HG02884 (cell line): Measurements from ENCODE around the gene OR9A4.
"Not testable (repeated sequence)": the region's sequence is repeated elsewhere in the genome, so short reads cannot be mapped to it uniquely, and the experiment has no call there.

Experiments
- ATAC-seq: cut with Tn5 transposase; IDR thresholded peaks from one replicate; pipeline ENCODE4 v1.9.1; 2021; ENCODE audit warnings: mild to moderate bottlenecking, moderate library complexity; ENCODE audit not compliant: unreplicated experiment

OR9A4 gene

GRCh38 chr7:141916099-141916498 is at the start of gene OR9A4:
OR9A4 (plus strand) TSS chr7:141916399; CDS start chr7:141918876, 2,477 bp downstream.
- ATAC-seq: no peak

GRCh38 chr7:141866974-141867373 is 49.2 kb upstream of the OR9A4 start:
- no peak for ATAC-seq

GRCh38 chr7:141872931-141873330 is 43.3 kb upstream of the OR9A4 start:
- peak; percentile 49 for ATAC-seq

GRCh38 chr7:141874787-141875186 is 41.4 kb upstream of the OR9A4 start:
- no peak for ATAC-seq

GRCh38 chr7:141875453-141875852 is 40.7 kb upstream of the OR9A4 start:
- ATAC-seq: no peak

GRCh38 chr7:141876371-141876770 is 39.8 kb upstream of the OR9A4 start:
- no peak for ATAC-seq

- no peak for ATAC-seq
These were observed 38.8 kb upstream of the OR9A4 start for GRCh38 chr7:141877365-141877764.

GRCh38 chr7:141880960-141881359 is 35.2 kb upstream of the OR9A4 start:
- ATAC-seq: no peak

- peak; percentile 86 for ATAC-seq
These were observed 31.5 kb upstream of the OR9A4 start for GRCh38 chr7:141884539-141885225.

GRCh38 chr7:141889321-141889720 is 26.9 kb upstream of the OR9A4 start:
- no peak for ATAC-seq

- no peak for ATAC-seq
These were observed 24.9 kb upstream of the OR9A4 start for GRCh38 chr7:141891336-141891735.

- not testable (repeated sequence) for ATAC-seq
These were observed 16.8 kb upstream of the OR9A4 start for GRCh38 chr7:141899366-141899765.

- ATAC-seq: no peak
These were observed 9.9 kb upstream of the OR9A4 start for GRCh38 chr7:141906285-141906684.

- ATAC-seq: no peak
These were observed 4.8 kb upstream of the OR9A4 start for GRCh38 chr7:141911391-141911790.

- ATAC-seq: peak; percentile 54
These were observed 634 bp upstream of the OR9A4 start for GRCh38 chr7:141915565-141915964.

- ATAC-seq: no peak
These were observed 4.1 kb downstream of the OR9A4 start for GRCh38 chr7:141920281-141920680.

- no peak for ATAC-seq
These were observed 12.1 kb downstream of the OR9A4 start for GRCh38 chr7:141928146-141928844.

- no peak for ATAC-seq
These were observed 12.6 kb downstream of the OR9A4 start for GRCh38 chr7:141928845-141929195.

GRCh38 chr7:141930211-141930610 is 14.0 kb downstream of the OR9A4 start:
- ATAC-seq: no peak

- no peak for ATAC-seq
These were observed 24.9 kb downstream of the OR9A4 start for GRCh38 chr7:141941075-141941474.

- ATAC-seq: no peak
These were observed 27.6 kb downstream of the OR9A4 start for GRCh38 chr7:141943846-141944245.

GRCh38 chr7:141944811-141945210 is 28.6 kb downstream of the OR9A4 start:
- no peak for ATAC-seq

- no peak for ATAC-seq
These were observed 29.2 kb downstream of the OR9A4 start for GRCh38 chr7:141945356-141945755.
